Measurements from ENCODE around the gene NUDT9.

Gene NUDT9

DNA sequence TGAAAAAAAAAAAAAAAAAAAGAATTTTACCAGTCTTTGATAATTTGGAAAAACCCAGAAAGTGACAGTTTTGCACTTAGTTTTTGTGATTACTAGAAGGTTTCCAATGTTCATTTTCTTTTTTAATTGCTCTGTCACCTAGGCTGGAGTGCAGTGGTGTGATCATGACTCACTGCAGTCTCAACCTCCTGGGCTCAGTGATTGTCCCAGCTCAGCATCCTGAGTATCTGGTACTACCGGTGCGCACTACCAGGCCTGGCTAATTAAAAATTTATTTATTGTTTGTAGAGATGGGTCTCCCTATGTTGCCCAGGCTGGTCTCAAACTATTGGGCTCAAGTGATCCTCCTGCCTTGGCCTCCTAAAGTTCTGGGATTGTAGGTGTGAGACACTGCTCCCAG lies 3.3 kb downstream of the NUDT9 start:
- TF ChIP-seq, protein P1, sequence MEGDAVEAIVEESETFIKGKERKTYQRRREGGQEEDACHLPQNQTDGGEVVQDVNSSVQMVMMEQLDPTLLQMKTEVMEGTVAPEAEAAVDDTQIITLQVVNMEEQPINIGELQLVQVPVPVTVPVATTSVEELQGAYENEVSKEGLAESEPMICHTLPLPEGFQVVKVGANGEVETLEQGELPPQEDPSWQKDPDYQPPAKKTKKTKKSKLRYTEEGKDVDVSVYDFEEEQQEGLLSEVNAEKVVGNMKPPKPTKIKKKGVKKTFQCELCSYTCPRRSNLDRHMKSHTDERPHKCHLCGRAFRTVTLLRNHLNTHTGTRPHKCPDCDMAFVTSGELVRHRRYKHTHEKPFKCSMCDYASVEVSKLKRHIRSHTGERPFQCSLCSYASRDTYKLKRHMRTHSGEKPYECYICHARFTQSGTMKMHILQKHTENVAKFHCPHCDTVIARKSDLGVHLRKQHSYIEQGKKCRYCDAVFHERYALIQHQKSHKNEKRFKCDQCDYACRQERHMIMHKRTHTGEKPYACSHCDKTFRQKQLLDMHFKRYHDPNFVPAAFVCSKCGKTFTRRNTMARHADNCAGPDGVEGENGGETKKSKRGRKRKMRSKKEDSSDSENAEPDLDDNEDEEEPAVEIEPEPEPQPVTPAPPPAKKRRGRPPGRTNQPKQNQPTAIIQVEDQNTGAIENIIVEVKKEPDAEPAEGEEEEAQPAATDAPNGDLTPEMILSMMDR (IDR thresholded peaks at IDR 0.05; ENCODE audit: low read depth, low read length, missing control alignments), result no peak
- in situ Hi-C loops (cut with HindIII; ENCODE audit: low sequenced_read_pairs), result no loop called here
- no peak for DNase-seq (ENCODE audit: low read depth)
- no peak overlapping the region for H3K4me3 ChIP-seq (ENCODE audit: low read depth, low read length)

DNA sequence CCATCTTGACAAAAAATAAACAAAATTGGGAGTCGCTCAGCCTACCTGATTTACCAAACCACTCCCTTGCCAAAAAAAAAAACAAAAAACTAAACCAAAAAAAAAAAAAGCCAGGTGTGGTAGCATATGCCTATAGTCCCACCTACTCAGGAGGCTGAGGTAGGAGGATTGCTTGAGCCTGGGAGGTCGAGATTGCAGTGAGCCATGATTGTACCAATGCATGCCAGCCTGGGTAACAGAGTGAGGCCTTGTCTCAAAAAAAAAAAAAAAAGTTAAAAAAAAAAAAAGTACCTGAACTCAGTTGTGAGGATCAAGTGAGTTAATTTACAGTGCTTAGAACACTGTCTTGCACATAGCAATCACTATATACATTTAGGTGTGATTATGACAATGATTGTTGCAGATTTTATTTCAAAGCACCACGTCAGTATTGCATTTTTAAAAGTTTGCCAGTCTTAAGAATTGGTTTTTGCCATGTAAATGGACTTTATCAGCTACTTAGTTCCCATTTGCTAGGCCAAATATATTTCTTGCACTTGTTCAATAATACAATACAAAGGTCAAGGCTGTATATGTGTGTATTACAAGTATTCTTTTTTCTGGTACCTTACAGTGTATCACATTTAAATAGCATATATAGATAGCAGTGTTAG lies 4.6 kb downstream of the NUDT9 start:
- no peak for DNase-seq (ENCODE audit: low read depth)
- no peak overlapping the region for H3K4me3 ChIP-seq (ENCODE audit: low read depth, low read length)
- TF ChIP-seq, protein P1 (IDR thresholded peaks at IDR 0.05; ENCODE audit: low read depth, low read length, missing control alignments), result no peak
- in situ Hi-C loops (cut with HindIII; ENCODE audit: low sequenced_read_pairs), result no loop called here

DNA sequence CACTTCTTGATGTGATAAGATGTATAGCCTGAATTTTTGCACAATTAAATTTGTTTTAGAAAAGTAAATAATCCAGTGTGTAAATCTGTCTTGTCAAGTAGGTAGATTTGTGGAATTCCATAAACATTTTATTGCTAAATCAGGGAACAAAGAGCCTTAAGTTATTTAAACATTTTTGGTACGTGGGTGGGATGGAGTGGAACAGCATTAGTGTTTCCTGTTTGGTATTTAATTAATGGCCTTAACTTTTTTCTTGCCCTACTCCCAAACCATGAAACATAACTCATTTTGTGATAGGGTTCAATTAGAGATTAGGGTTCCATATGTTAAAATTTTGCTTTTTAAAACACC lies 5.1 kb downstream of the NUDT9 start:
- TF ChIP-seq, protein P1 (IDR thresholded peaks at IDR 0.05; ENCODE audit: low read depth, low read length, missing control alignments), result no peak
- in situ Hi-C loops (cut with HindIII; ENCODE audit: low sequenced_read_pairs), result no loop called here
- DNase-seq (ENCODE audit: low read depth), result no peak
- no peak overlapping the region for H3K4me3 ChIP-seq (ENCODE audit: low read depth, low read length)

DNA sequence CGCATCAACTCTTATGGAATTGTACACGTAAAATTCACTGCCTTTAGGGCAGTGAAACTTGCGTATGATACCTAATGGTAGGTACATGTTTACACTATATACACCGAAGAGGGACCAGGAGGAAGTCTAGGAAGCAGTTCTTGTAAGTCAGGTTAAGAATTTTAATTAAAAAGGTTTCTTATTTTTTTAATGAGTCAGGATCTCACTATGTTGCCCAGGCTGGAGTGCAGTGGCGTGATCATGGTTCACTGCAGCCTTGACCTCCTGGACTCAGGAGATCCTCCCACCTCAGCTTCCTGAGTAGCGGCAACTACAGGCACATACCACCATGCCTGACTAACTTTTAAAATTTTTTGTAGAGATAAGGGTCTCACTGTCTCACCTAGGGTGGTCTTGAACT lies 6.6 kb downstream of the NUDT9 start:
- in situ Hi-C loops (cut with HindIII; ENCODE audit: low sequenced_read_pairs), result no loop called here
- DNase-seq (ENCODE audit: low read depth), result no peak
- TF ChIP-seq, protein P1 (IDR thresholded peaks at IDR 0.05; ENCODE audit: low read depth, low read length, missing control alignments), result no peak
- no peak overlapping the region for H3K4me3 ChIP-seq (ENCODE audit: low read depth, low read length)

DNA sequence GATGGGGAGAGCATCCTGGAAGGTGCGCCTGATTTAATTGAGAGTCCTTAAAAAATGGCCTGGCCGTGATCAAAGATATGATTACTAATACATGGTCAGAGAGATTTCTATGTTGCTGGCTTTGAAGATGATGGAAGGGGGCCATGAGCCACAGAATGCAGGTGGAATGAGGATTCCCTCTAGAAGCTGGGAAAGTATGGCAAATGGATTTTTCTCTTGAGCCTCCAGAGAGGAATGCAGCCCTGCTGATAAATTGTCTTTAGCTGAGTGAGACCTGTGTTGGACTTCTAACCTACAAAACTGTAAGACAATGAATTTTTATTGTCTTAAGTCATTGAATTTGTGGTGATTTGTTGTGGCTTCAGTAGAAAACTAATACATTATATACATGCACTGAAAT lies 7.7 kb downstream of the NUDT9 start:
- TF ChIP-seq, protein P1 (IDR thresholded peaks at IDR 0.05; ENCODE audit: low read depth, low read length, missing control alignments), result no peak
- no peak overlapping the region for H3K4me3 ChIP-seq (ENCODE audit: low read depth, low read length)
- no peak for DNase-seq (ENCODE audit: low read depth)
- in situ Hi-C loops (cut with HindIII; ENCODE audit: low sequenced_read_pairs), result no loop called here

DNA sequence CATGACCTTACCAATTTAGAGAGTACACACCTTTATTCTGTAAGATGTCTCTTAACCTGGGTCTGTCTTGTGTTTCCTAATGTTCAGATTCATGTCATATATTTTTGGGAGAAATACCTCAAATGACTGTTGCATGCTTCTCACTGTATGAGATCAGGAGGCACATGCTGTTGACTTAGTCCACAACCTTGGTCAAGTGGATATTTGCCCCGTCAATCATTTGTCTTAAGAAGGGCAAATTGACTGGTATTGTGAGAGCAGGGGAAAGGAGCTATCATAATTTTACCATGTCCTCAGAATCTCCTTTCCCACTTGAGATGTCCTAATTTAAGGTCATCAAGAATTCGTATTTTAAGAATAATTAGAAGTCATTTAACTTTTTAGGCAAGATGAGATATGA lies 11.0 kb downstream of the NUDT9 start:
- H3K4me3 ChIP-seq (ENCODE audit: low read depth, low read length), result no peak overlapping the region
- in situ Hi-C loops (cut with HindIII; ENCODE audit: low sequenced_read_pairs), result no loop called here
- TF ChIP-seq, protein P1 (IDR thresholded peaks at IDR 0.05; ENCODE audit: low read depth, low read length, missing control alignments), result no peak
- DNase-seq (ENCODE audit: low read depth), result no peak
